Sigmoid colon (tissue), 7 donors: ENCODE data around the gene RNF186. TPM values are rescaled to one million over a fixed set of nuclear protein-coding genes. Genes with fewer than 3 reads are reported as not detected.
"Not testable (repeated sequence)": the region's sequence is repeated elsewhere in the genome, so short reads cannot be mapped to it uniquely, and the experiment has no call there.

Experiments used
- DNase-seq: peaks from one replicate; pipeline ENCODE4 v3.0.0-alpha.2; 2019
- H3K27ac ChIP-seq, 4 donors: fragments of 200-600 bp; sonication (generic); one replicate each; pipeline ENCODE4 v1.5.1; 2016 to 2019; ENCODE audit warnings: mild to moderate bottlenecking in 1 of 4
- H3K27me3 ChIP-seq, 3 donors: fragments of 200-600 bp; sonication (generic); one replicate each; pipeline ENCODE4 v1.5.1; 2019; ENCODE audit warnings: mild to moderate bottlenecking in 1 of 3
- H3K36me3 ChIP-seq, 4 donors: fragments of 200-600 bp; sonication (generic); one replicate each; pipeline ENCODE4 v1.5.1; 2016 to 2019
- H3K4me1 ChIP-seq, 4 donors: fragments of 200-600 bp; sonication (generic); one replicate each; pipeline ENCODE4 v1.5.1; 2017 to 2019
- H3K4me3 ChIP-seq, 4 donors: fragments of 200-600 bp; sonication (generic); one replicate each; pipeline ENCODE4 v1.5.1; 2017 to 2019; ENCODE audit warnings: mild to moderate bottlenecking in 2 of 4, moderate library complexity in 1 of 4
- H3K9me3 ChIP-seq, 4 donors: fragments of 200-600 bp in 3 of 4; sonication (generic) in 3 of 4; one replicate each; pipeline versions ENCODE4 v1.5.1 to v1.6.1; 2013 to 2019
- CTCF ChIP-seq, 4 experiments: fragments of 450-650 bp in 3 of 4; fragments of 200-600 bp in 1 of 4; IDR thresholded peaks; one replicate each; pipeline ENCODE4 v1.5.1; 2016 to 2019; ENCODE audit warnings: antibody characterized with exemption in 4 of 4, mild to moderate bottlenecking in 3 of 4, moderate library complexity in 2 of 4
- EP300 ChIP-seq, 4 donors: sonication (generic); formaldehyde crosslinking; IDR thresholded peaks; one replicate each; pipeline ENCODE4 v1.6.1; 2017; ENCODE audit warnings: antibody characterized with exemption in 4 of 4
- POLR2A ChIP-seq, 2 donors: fragments of 450-650 bp; IDR thresholded peaks; one replicate each; pipeline ENCODE4 v1.6.1; 2016; ENCODE audit warnings: antibody characterized with exemption in 2 of 2, mild to moderate bottlenecking in 2 of 2, moderate library complexity in 2 of 2
- POLR2AphosphoS5 ChIP-seq, 4 donors: sonication (generic); formaldehyde crosslinking; IDR thresholded peaks; one replicate each; pipeline ENCODE4 v1.6.1; 2017; ENCODE audit warnings: antibody characterized with exemption in 4 of 4
- WGBS, 2 donors: extraction: QIAGEN DNeasy Blood & Tissue Kit; methylation state at CpG; one replicate each; pipeline ENCODE4 v1.1.7; 2013; 5-methylcytosine and 5-hydroxymethylcytosine counted together
- intact Hi-C: fragments of 100-400 bp; cut with DNase I; formaldehyde crosslinking; loops from one replicate; pipeline ENCODE4 v1.15.1; 2023
- polyA plus RNA-seq, 3 donors: library from polyadenylated mRNA; stranded (reverse); fragments of 200-250 nt; gene quantifications; one replicate each; pipeline ENCODE4 v1.2.3, GENCODE V29; 2013
- total RNA-seq, 4 donors: library from RNA; depleted of rRNA; stranded (reverse); fragments of >200 nt; gene quantifications; one replicate each; pipeline ENCODE4 v1.1.0, GENCODE V29; 2016
- donor health status: healthy with polysubstance abuse.
- donor health status: Bipolar disorder and iron deficiency.
- donor health status: healthy.

RNF186 gene
- total and polyA plus RNA-seq, 7 donors, result 13.8 to 34.3 (median 19.7) TPM; not detected in 4

DNA sequence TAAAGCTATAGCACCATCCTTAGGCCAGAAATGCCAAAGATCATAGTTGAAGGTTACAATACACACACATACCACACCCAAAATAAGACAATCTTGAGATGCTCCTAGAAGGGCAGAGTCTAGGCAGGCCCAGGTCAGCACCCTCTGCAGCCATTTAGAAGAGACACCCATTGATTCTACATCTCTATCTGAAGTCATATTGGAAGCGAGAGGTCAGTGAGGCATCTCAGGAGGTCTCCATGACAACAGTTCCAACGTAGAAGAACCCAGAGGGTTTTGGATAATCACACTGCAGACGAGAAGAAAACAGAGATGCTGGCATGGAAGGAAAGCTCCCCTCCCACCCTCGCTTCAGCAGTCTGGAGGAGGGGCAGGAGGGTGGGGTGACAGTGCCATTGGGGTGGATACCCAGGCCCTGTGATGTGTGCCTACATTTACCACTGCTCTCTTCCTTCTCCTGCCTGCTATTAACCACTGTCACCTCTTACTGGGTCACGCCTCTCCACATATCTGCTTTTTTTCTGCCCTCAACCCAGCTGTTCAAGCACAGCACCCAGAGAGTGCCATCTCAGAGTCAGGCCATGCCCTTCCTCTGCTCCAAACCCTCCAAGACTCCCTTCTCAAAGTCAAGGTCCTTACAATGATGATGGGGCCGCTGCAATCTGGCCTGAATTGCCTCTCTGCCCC lies 21.6 kb downstream of the RNF186 start:
- Histone ChIP-seq H3K27ac (no peak overlapping the region), H3K36me3 (peaks cover 0 to 52% (median 4%) of the 10 kb centered on the region in 4 donors), H3K27me3 (no peaks in the 10 kb centered on the region), H3K4me1 (peaks cover 0 to 2% (median under 1%) of the 10 kb centered on the region in 4 donors), H3K4me3 (no peak overlapping the region), H3K9me3 (no peaks in the 10 kb centered on the region)
- TF ChIP-seq POLR2A (IDR thresholded peaks at IDR 0.05) (no peak), POLR2AphosphoS5 (IDR thresholded peaks at IDR 0.05) (no peak), CTCF (IDR thresholded peaks at IDR 0.05) (no peak), EP300 (IDR thresholded peaks at IDR 0.05) (no peak)
- no peak for DNase-seq
- intact Hi-C loops, result no loop called here
- WGBS, 2 donors, result 64 to 79% methylated on average over 6 of the region's 6 CpGs

DNA sequence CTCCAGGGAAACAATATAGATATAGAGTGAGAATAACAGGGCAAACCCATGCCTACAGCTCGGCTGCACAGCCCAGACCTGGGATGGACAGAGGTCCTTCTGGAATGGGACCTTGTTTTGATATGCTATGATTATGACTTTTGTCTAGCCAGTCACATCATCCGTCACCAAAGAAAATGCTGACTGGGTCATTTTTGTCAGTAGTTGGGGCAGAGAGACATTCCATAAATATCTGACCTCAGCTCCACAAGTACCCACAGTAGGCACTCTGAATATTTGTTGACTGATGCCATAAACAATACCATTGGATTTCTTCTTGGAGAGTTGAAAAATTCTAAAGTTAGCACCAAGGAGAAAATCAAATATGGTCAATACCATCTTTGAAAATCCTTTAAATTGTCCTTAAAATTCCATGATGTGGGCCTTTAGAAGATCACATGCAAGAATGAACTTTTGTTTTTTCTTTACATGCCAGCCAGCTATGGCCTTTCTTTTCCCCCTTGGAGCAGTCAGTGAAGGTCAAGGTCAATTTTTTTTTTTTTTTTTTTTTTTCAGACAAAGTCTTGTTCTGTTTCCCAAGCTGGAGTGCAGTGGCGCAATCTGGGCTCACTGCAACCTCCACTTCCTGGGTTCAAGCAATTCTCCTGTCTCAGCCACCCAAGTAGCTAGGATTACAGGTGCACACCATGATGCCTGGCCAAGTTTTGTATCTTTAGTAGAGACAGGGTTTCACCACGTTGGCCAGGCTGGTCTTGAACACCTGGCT lies 22.7 kb downstream of the RNF186 start:
- Histone ChIP-seq H3K4me1 (no peaks in the 10 kb centered on the region), H3K27me3 (no peaks in the 10 kb centered on the region), H3K4me3 (no peak overlapping the region), H3K36me3 (peaks cover 0 to 54% (median 4%) of the 10 kb centered on the region in 4 donors), H3K9me3 (no peaks in the 10 kb centered on the region), H3K27ac (no peak overlapping the region)
- TF ChIP-seq POLR2AphosphoS5 (IDR thresholded peaks at IDR 0.05) (no peak), POLR2A (IDR thresholded peaks at IDR 0.05) (no peak), EP300 (IDR thresholded peaks at IDR 0.05) (no peak)
- DNase-seq, result no peak
- WGBS, 2 donors, result 91 to 92% methylated on average over 4 of the region's 4 CpGs
- intact Hi-C loops, result no loop called here

GRCh38 chr1:19790061-19790975 lies 24.8 kb downstream of the RNF186 start:
- H3K4me3 ChIP-seq, DNase-seq, H3K27ac ChIP-seq, H3K4me1 ChIP-seq, H3K9me3 ChIP-seq, intact Hi-C loops, H3K27me3 ChIP-seq: not testable (repeated sequence)
- WGBS, 2 donors, result 85 to 92% methylated on average over 9 of the region's 9 CpGs
- H3K36me3 ChIP-seq, result peaks cover 4 to 64% (median 10%) of the 10 kb centered on the region in 4 donors

- Histone ChIP-seq H3K27me3 (no peaks in the 10 kb centered on the region), H3K9me3 (no peaks in the 10 kb centered on the region), H3K4me1 (no peaks in the 10 kb centered on the region), H3K4me3 (no peak overlapping the region), H3K27ac (no peak overlapping the region), H3K36me3 (peaks cover 4 to 53% (median 15%) of the 10 kb centered on the region in 4 donors)
- TF ChIP-seq EP300 (IDR thresholded peaks at IDR 0.05), result no peak
- no peak for TF ChIP-seq POLR2A (IDR thresholded peaks at IDR 0.05)
- TF ChIP-seq CTCF (IDR thresholded peaks at IDR 0.05), result no peak
- TF ChIP-seq POLR2AphosphoS5 (IDR thresholded peaks at IDR 0.05), result no peak
- no peak for DNase-seq
- intact Hi-C loops, result no loop called here
- 20 to 66% methylated on average over 9 of the region's 9 CpGs for WGBS, 2 donors
Measured at GRCh38 chr1:19786988-19787423, 28.1 kb downstream of the RNF186 start.

GRCh38 chr1:19785660-19786059 lies 29.4 kb downstream of the RNF186 start:
- Histone ChIP-seq H3K27ac (no peak overlapping the region), H3K4me1 (no peaks in the 10 kb centered on the region), H3K4me3 (no peak overlapping the region), H3K36me3 (peaks cover 0 to 46% (median 13%) of the 10 kb centered on the region in 4 donors), H3K27me3 (no peaks in the 10 kb centered on the region), H3K9me3 (no peaks in the 10 kb centered on the region)
- intact Hi-C loops, result no loop called here
- no peak for DNase-seq
- TF ChIP-seq CTCF (IDR thresholded peaks at IDR 0.05) (no peak), POLR2A (IDR thresholded peaks at IDR 0.05) (no peak), EP300 (IDR thresholded peaks at IDR 0.05) (no peak), POLR2AphosphoS5 (IDR thresholded peaks at IDR 0.05) (no peak)
- WGBS, 2 donors, result 70% methylated on average over 4 of the region's 4 CpGs
